Skeletal muscle tissue (tissue), 4 donors: ENCODE measurements around the gene USP21. TPM values are rescaled to one million over a fixed set of nuclear protein-coding genes. Genes with fewer than 3 reads are reported as not detected.

Experiments used
- H3K27ac ChIP-seq: one replicate; pipeline ENCODE4 v1.7.0; 2013; ENCODE audit warnings: mild to moderate bottlenecking, low read depth, low read length, inconsistent platforms
- H3K27me3 ChIP-seq, 3 donors: one replicate each; pipeline ENCODE4 v1.7.0; 2013; ENCODE audit warnings: low read length in 3 of 3; ENCODE audit not compliant: control insufficient read depth in 3 of 3, insufficient read depth in 3 of 3
- H3K36me3 ChIP-seq, 3 donors: one replicate each; pipeline ENCODE4 v1.7.0; 2013; ENCODE audit warnings: low read length in 3 of 3; ENCODE audit not compliant: control insufficient read depth in 3 of 3, insufficient read depth in 3 of 3
- H3K4me1 ChIP-seq, 3 donors: one replicate each; pipeline ENCODE4 v1.7.0; 2013; ENCODE audit warnings: low read length in 3 of 3, mild to moderate bottlenecking in 3 of 3; ENCODE audit not compliant: control insufficient read depth in 3 of 3, insufficient read depth in 3 of 3
- H3K4me3 ChIP-seq, 3 donors: one replicate each; pipeline ENCODE4 v1.7.0; 2013; ENCODE audit warnings: low read length in 3 of 3
- H3K9ac ChIP-seq, 3 donors: one replicate each; pipeline ENCODE4 v1.7.0; 2013; ENCODE audit warnings: low read length in 3 of 3, mild to moderate bottlenecking in 3 of 3, moderate library complexity in 2 of 3, low read depth in 1 of 3
- H3K9me3 ChIP-seq, 3 donors: one replicate each; pipeline ENCODE4 v1.7.0; 2013; ENCODE audit warnings: low read length in 3 of 3; ENCODE audit not compliant: control insufficient read depth in 3 of 3
- total RNA-seq: library from RNA; depleted of rRNA; stranded (reverse); fragments of >200 nt; gene quantifications from one replicate; pipeline ENCODE4 v1.2.3, GENCODE V29; 2014
- donor health status: Osteomylitis.

Gene USP21
- total RNA-seq, 1 donor from 2014 or later, result 6.8 TPM

- Histone ChIP-seq H3K4me1 (peaks cover 33 to 52% (median 36%) of the 10 kb centered on the region in 3 donors), H3K4me3 (peak overlapping the region; percentile 79 to 98 (median 97)), H3K27me3 (no peaks in the 10 kb centered on the region), H3K36me3 (peaks cover 32 to 43% (median 39%) of the 10 kb centered on the region in 3 donors), H3K27ac (peak overlapping the region; percentile 79), H3K9ac (peak overlapping the region; percentile 91 to 93 (median 91)), H3K9me3 (no peaks in the 10 kb centered on the region)
Observed at GRCh38 chr1:161158316-161159010, 837 bp upstream of the USP21 start.

DNA sequence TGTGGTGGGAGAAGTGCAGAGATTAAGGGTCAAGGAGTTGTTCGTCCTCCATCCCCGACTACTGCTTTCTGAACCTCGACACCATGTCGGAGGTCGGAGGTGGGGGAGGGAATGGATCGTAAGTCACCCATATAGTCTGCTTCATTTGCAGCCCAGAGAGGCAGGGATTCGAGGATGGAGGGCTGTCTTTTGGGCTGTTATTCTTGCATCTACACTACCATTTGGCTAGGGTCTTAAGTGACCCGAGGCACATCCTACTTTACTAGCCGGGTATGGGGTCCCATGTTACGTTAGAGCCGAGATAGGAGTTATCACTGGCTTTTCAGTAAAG is 578 bp downstream of the USP21 start:
- Histone ChIP-seq H3K9ac (peak overlapping the region; percentile 80 to 93 (median 91)), H3K36me3 (peaks cover 40 to 55% (median 46%) of the 10 kb centered on the region in 3 donors), H3K9me3 (no peaks in the 10 kb centered on the region), H3K27ac (peak overlapping the region; percentile 79), H3K27me3 (no peaks in the 10 kb centered on the region), H3K4me1 (peaks cover 27 to 43% (median 29%) of the 10 kb centered on the region in 3 donors), H3K4me3 (peak overlapping the region; percentile 79 to 98 (median 97))

GRCh38 chr1:161160671-161161145 is 1.4 kb downstream of the USP21 start:
- H3K4me3 ChIP-seq, result peak overlapping the region in 1 of 3 donors; percentile 97
- peak overlapping the region in 1 of 3 donors; percentile 45 for H3K9ac ChIP-seq
- H3K27me3 ChIP-seq, result no peaks in the 10 kb centered on the region
- H3K36me3 ChIP-seq, result peaks cover 43 to 58% (median 46%) of the 10 kb centered on the region in 3 donors
- H3K9me3 ChIP-seq, result no peaks in the 10 kb centered on the region
- peaks cover 32 to 45% (median 33%) of the 10 kb centered on the region in 3 donors for H3K4me1 ChIP-seq
- no peak overlapping the region for H3K27ac ChIP-seq

- Histone ChIP-seq H3K9ac (peak overlapping the region in 2 of 3 donors; percentile 8 to 33), H3K4me1 (peaks cover 33 to 46% (median 37%) of the 10 kb centered on the region in 3 donors), H3K27me3 (no peaks in the 10 kb centered on the region), H3K36me3 (peaks cover 43 to 58% (median 46%) of the 10 kb centered on the region in 3 donors), H3K4me3 (no peak overlapping the region), H3K9me3 (no peaks in the 10 kb centered on the region), H3K27ac (no peak overlapping the region)
Observed at GRCh38 chr1:161161652-161162051, 2.4 kb downstream of the USP21 start.

- Histone ChIP-seq H3K4me1 (peaks cover 36 to 50% (median 41%) of the 10 kb centered on the region in 3 donors), H3K36me3 (peaks cover 40 to 54% (median 43%) of the 10 kb centered on the region in 3 donors), H3K4me3 (no peak overlapping the region), H3K9ac (peak overlapping the region in 1 of 3 donors; percentile 33), H3K27me3 (no peaks in the 10 kb centered on the region), H3K27ac (no peak overlapping the region), H3K9me3 (no peaks in the 10 kb centered on the region)
Observed at GRCh38 chr1:161162052-161162451, 2.8 kb downstream of the USP21 start.

GRCh38 chr1:161162806-161163205 is 3.5 kb downstream of the USP21 start:
- Histone ChIP-seq H3K27ac (no peak overlapping the region), H3K4me3 (no peak overlapping the region), H3K9ac (no peak overlapping the region), H3K27me3 (no peaks in the 10 kb centered on the region), H3K36me3 (peaks cover 37 to 51% (median 39%) of the 10 kb centered on the region in 3 donors), H3K9me3 (no peaks in the 10 kb centered on the region), H3K4me1 (peaks cover 43 to 52% (median 46%) of the 10 kb centered on the region in 3 donors)

- H3K36me3 ChIP-seq, result peaks cover 30 to 47% (median 36%) of the 10 kb centered on the region in 3 donors
- H3K4me3 ChIP-seq, result no peak overlapping the region
- H3K9ac ChIP-seq, result no peak overlapping the region
- H3K4me1 ChIP-seq, result peaks cover 40 to 45% (median 43%) of the 10 kb centered on the region in 3 donors
- no peaks in the 10 kb centered on the region for H3K9me3 ChIP-seq
- H3K27me3 ChIP-seq, result no peaks in the 10 kb centered on the region
- H3K27ac ChIP-seq, result no peak overlapping the region
Observed at GRCh38 chr1:161163793-161164192, 4.5 kb downstream of the USP21 start.

GRCh38 chr1:161164901-161165610 is 5.8 kb downstream of the USP21 start:
- Histone ChIP-seq H3K9me3 (no peaks in the 10 kb centered on the region), H3K27ac (peak overlapping the region; percentile 90), H3K4me1 (peaks cover 34 to 37% (median 36%) of the 10 kb centered on the region in 3 donors), H3K27me3 (no peaks in the 10 kb centered on the region), H3K9ac (peak overlapping the region; percentile 92 to 94 (median 94)), H3K4me3 (peak overlapping the region; percentile 91 to 96 (median 95)), H3K36me3 (peaks cover 38 to 58% (median 43%) of the 10 kb centered on the region in 3 donors)

- Histone ChIP-seq H3K36me3 (peaks cover 42 to 61% (median 47%) of the 10 kb centered on the region in 3 donors), H3K4me3 (peak within 1 kb of the TSS; percentile 91 to 96 (median 95)), H3K9me3 (no peaks in the 10 kb centered on the region), H3K27me3 (no peaks in the 10 kb centered on the region), H3K4me1 (peaks cover 24 to 27% (median 26%) of the 10 kb centered on the region in 3 donors), H3K27ac (peak within 1 kb of the TSS; percentile 90), H3K9ac (peak within 1 kb of the TSS; percentile 92 to 94 (median 94))
Observed at GRCh38 chr1:161165742-161166668, 6.7 kb downstream of the USP21 start, which contains the start of gene PPOX. TSS of gene PPOX (plus strand) at chr1:161166426. CDS start at chr1:161166848, 422 bp downstream.
